Retinal pigment epithelial cell (primary cell): ENCODE results near the gene PTPMT1.
"Not testable (repeated sequence)": the region's sequence is repeated elsewhere in the genome, so short reads cannot be mapped to it uniquely, and the experiment has no call there.

ENCODE experiments used
- DNase-seq: peaks from one replicate; pipeline ENCODE4 v3.0.0-alpha.2; 2010; ENCODE audit warnings: low read depth
- H3K4me3 ChIP-seq: 2 replicates; pipeline ENCODE4 v1.5.1; 2011; ENCODE audit warnings: mild to moderate bottlenecking, low read length, control low read depth, moderate library complexity
- CTCF ChIP-seq: conservative IDR thresholded peaks from 2 replicates; pipeline ENCODE4 v1.5.1; 2011; ENCODE audit warnings: low read depth, low read length, control low read depth, inconsistent platforms

Gene PTPMT1

GRCh38 chr11:47551086-47551485, 14.3 kb upstream of the PTPMT1 start:
- TF ChIP-seq CTCF: peak; percentile 48
- H3K4me3 ChIP-seq: peak overlapping the region; percentile 84
- DNase-seq: no peak

- DNase-seq: no peak
- TF ChIP-seq CTCF: no peak
- peak overlapping the region; percentile 84 for H3K4me3 ChIP-seq
Observed at GRCh38 chr11:47552056-47552565, 13.3 kb upstream of the PTPMT1 start.

- DNase-seq: peak; percentile 52
- peak within 1 kb of the TSS; percentile 84 for H3K4me3 ChIP-seq
- peak; percentile 68 for TF ChIP-seq CTCF
Observed at GRCh38 chr11:47552566-47553405, 12.6 kb upstream of the PTPMT1 start, which contains the start of gene CELF1. CELF1 (minus strand) TSS chr11:47553132; CDS start chr11:47499523, 53,609 bp downstream.

- peak overlapping the region; percentile 69 for H3K4me3 ChIP-seq
- TF ChIP-seq CTCF: no peak
- no peak for DNase-seq
Observed at GRCh38 chr11:47553406-47553743, 12.0 kb upstream of the PTPMT1 start.

- H3K4me3 ChIP-seq, DNase-seq: not testable (repeated sequence)
Observed at GRCh38 chr11:47557004-47557403, 8.4 kb upstream of the PTPMT1 start.

GRCh38 chr11:47558695-47559094, 6.7 kb upstream of the PTPMT1 start:
- no peak for DNase-seq
- no peak overlapping the region for H3K4me3 ChIP-seq
- TF ChIP-seq CTCF: no peak

- no peak for DNase-seq
- no peak overlapping the region for H3K4me3 ChIP-seq
- TF ChIP-seq CTCF: no peak
Observed at GRCh38 chr11:47560426-47560825, 5.0 kb upstream of the PTPMT1 start.

DNA sequence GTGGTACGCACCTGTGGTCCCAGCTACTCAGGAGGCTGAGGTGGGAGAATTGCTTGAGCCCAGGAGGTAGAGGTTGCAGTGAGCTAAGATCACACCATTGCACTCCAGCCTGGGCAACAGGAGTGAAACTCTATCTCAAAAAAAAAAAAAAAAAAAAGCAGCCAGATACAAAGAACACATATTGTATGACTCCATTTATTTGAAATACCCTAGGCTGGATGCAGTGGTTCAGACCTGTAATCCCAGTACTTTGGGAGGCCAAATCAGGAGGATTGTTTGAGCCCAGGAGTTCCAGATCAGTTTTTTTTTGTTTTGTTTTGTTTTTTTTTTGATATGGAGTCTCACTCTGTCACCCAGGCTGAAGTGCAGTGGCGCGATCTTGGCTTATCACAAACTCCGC, 3.0 kb upstream of the PTPMT1 start:
- DNase-seq, H3K4me3 ChIP-seq: not testable (repeated sequence)

- H3K4me3 ChIP-seq, DNase-seq: not testable (repeated sequence)
Observed at GRCh38 chr11:47564366-47564765, 1.0 kb upstream of the PTPMT1 start.
